NT2/D1 (cell line): ENCODE measurements around the gene LYZL1.
"Not testable (repeated sequence)": the region's sequence is repeated elsewhere in the genome, so short reads cannot be mapped to it uniquely, and the experiment has no call there.

Experiments
- SUZ12 ChIP-seq: IDR thresholded peaks from 2 replicates; pipeline ENCODE4 v1.6.1; 2011; ENCODE audit not compliant: insufficient read length, insufficient read depth; ENCODE audit errors: extremely low read depth
- YY1 ChIP-seq: IDR thresholded peaks from 2 replicates; pipeline ENCODE4 v1.6.1; 2011; ENCODE audit not compliant: insufficient read length, insufficient read depth
- ZNF274 ChIP-seq: IDR thresholded peaks from 2 replicates; pipeline ENCODE4 v1.6.1; 2011; ENCODE audit warnings: mild to moderate bottlenecking, low read depth, low read length

DNA sequence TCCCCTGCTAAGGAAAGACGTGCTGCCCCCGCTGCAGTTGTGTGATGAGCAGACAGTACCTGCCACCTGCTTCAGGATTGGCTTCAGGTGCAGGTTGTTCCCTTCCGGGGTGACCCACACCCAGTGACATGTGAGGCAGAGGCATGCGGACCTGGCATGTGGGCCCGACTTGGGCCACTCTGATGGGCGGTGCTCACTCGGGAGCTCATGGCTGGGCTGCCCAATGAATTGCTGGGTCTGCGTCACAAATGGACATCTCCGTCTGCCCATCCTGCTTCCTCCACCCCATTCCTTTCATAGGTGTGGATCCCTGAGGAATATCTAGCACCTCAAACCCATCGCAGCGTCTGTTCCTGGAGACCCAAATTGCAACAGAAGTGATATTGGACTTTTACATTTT, 19.3 kb downstream of the LYZL1 start:
- not testable (repeated sequence) for TF ChIP-seq ZNF274, YY1, SUZ12
